MCF 10A (cell line): ENCODE results near the gene OSBPL3. TPM values are rescaled to one million over a fixed set of nuclear protein-coding genes. Genes with fewer than 3 reads are reported as not detected.
"Not testable (repeated sequence)": the region's sequence is repeated elsewhere in the genome, so short reads cannot be mapped to it uniquely, and the experiment has no call there.

Source experiments
- BruUV-seq: library from RNA; stranded (reverse); fragments of 400-500 nt; replicated peaks from 2 replicates; lab custom pipeline; 2021; lab: Mats Ljungman, UMichigan
- CTCF ChIA-PET: fragments of 300-600 bp; sonication (Branson Sonifier 250); formaldehyde crosslinking; extraction: SDS; loops from one replicate; lab custom pipeline; 2021; ENCODE audit warnings: antibody characterized with exemption, inconsistent platforms; lab: Yijun Ruan, JAX
- POLR2A ChIA-PET: fragments of 300-600, 350-650 bp; sonication (Branson Sonifier 250); formaldehyde crosslinking; extraction: SDS; loops from one replicate; lab custom pipeline; 2020; ENCODE audit warnings: antibody characterized with exemption, inconsistent platforms; lab: Yijun Ruan, JAX
- DNase-seq: peaks from one replicate; pipeline ENCODE4 v3.0.0-alpha.2; 2018; ENCODE audit not compliant: unreplicated experiment
- H3K27ac Mint-ChIP-seq: one replicate; pipeline ENCODE4 v1.8.0; 2022; ENCODE audit warnings: mild to moderate bottlenecking, low read depth, mixed read lengths; ENCODE audit not compliant: unreplicated experiment
- H3K27me3 Mint-ChIP-seq: one replicate; pipeline ENCODE4 v1.8.0; 2022; ENCODE audit warnings: mixed read lengths; ENCODE audit not compliant: insufficient read depth, unreplicated experiment
- H3K36me3 Mint-ChIP-seq: one replicate; pipeline ENCODE4 v1.8.0; 2022; ENCODE audit warnings: mild to moderate bottlenecking, moderate library complexity, mixed read lengths; ENCODE audit not compliant: insufficient read depth, unreplicated experiment
- H3K4me1 Mint-ChIP-seq: one replicate; pipeline ENCODE4 v1.8.0; 2022; ENCODE audit warnings: mixed read lengths; ENCODE audit not compliant: insufficient read depth, unreplicated experiment
- H3K4me3 Mint-ChIP-seq: one replicate; pipeline ENCODE4 v1.8.0; 2022; ENCODE audit warnings: mild to moderate bottlenecking, moderate library complexity, mixed read lengths; ENCODE audit not compliant: unreplicated experiment
- H3K9me3 Mint-ChIP-seq: one replicate; pipeline ENCODE4 v1.8.0; 2022; ENCODE audit warnings: mixed read lengths; ENCODE audit not compliant: unreplicated experiment
- CTCF ChIP-seq: fragments of 200-600 bp; IDR thresholded peaks from one replicate; pipeline ENCODE4 v1.8.0; 2022; ENCODE audit warnings: antibody characterized with exemption, mild to moderate bottlenecking; ENCODE audit not compliant: unreplicated experiment
- intact Hi-C: fragments of 100-400 bp; cut with micrococcal nuclease; formaldehyde crosslinking; loops from 2 replicates; pipeline ENCODE4 v1.14.1; 2022
- total RNA-seq: library from RNA; stranded (reverse); gene quantifications from 2 replicates; pipeline ENCODE4 v1.2.3, GENCODE V29; 2022

The OSBPL3 gene
- total RNA-seq, 1 experiment from 2014 or later, result 33.8 TPM

GRCh38 chr7:24905996-24906770, 73.8 kb downstream of the OSBPL3 start:
- Mint-ChIP-seq H3K4me3 (no peak overlapping the region), H3K9me3 (no peaks in the 10 kb centered on the region), H3K4me1 (peaks cover 37% of the 10 kb centered on the region), H3K36me3 (peaks cover 4% of the 10 kb centered on the region), H3K27ac (no peak overlapping the region), H3K27me3 (no peaks in the 10 kb centered on the region)
- DNase-seq, result peak; percentile 49
- no peak for TF ChIP-seq CTCF
- ChIA-PET POLR2A (interaction anchor here (0.9 to 2.2 kb wide), 8 partner anchors 8 to 219 kb away, joined by 3 to 11 read pairs (median 5); partner anchors contain the start of gene CYCS), CTCF (interaction anchor here (1.8 kb wide), 1 partner anchor 73 kb away, joined by 8 read pairs; the partner anchor contains the start of gene OSBPL3)
- intact Hi-C loops, result loop anchor here (1.0 kb wide), 1 partner anchor 85 kb away; no protein-coding TSS in a partner anchor
- BruUV-seq, result no TSS peak

GRCh38 chr7:24903992-24904391, 76.0 kb downstream of the OSBPL3 start:
- intact Hi-C loops, H3K9me3 Mint-ChIP-seq, DNase-seq, BruUV-seq, H3K27me3 Mint-ChIP-seq, H3K4me3 Mint-ChIP-seq, H3K36me3 Mint-ChIP-seq: not testable (repeated sequence)
- peaks cover 31% of the 10 kb centered on the region for H3K4me1 Mint-ChIP-seq
- ChIA-PET CTCF (interaction anchor here (0.7 to 1.1 kb wide), 4 partner anchors 10 to 1546 kb away, joined by 3 to 4 read pairs (median 4); no protein-coding TSS in a partner anchor), POLR2A (interaction anchor here (1.0 to 2.2 kb wide), 5 partner anchors 15 to 83 kb away, joined by 3 to 11 read pairs (median 6); no protein-coding TSS in a partner anchor)
- peak overlapping the region; percentile 84 for H3K27ac Mint-ChIP-seq

GRCh38 chr7:24903559-24903958, 76.4 kb downstream of the OSBPL3 start:
- no TSS peak for BruUV-seq
- H3K36me3 Mint-ChIP-seq, result peaks cover 4% of the 10 kb centered on the region
- intact Hi-C loops, result no loop called here

GRCh38 chr7:24902931-24903330, 77.0 kb downstream of the OSBPL3 start:
- peak overlapping the region; percentile 26 for H3K27ac Mint-ChIP-seq
- ChIA-PET CTCF (interaction anchor here (1.1 kb wide), 1 partner anchor 76 kb away, joined by 3 read pairs; no protein-coding TSS in a partner anchor), POLR2A (no interaction called here)
- BruUV-seq, result no TSS peak
- intact Hi-C loops, result no loop called here
- no peak for DNase-seq
- no peak overlapping the region for H3K4me3 Mint-ChIP-seq
- H3K27me3 Mint-ChIP-seq, result no peaks in the 10 kb centered on the region
- TF ChIP-seq CTCF, result no peak
- no peaks in the 10 kb centered on the region for H3K9me3 Mint-ChIP-seq
- peaks cover 37% of the 10 kb centered on the region for H3K4me1 Mint-ChIP-seq
- peaks cover 4% of the 10 kb centered on the region for H3K36me3 Mint-ChIP-seq

More at GRCh38 chr7:24903559-24903958, 76.4 kb downstream of the OSBPL3 start:
- Mint-ChIP-seq H3K9me3 (no peaks in the 10 kb centered on the region), H3K4me3 (no peak overlapping the region), H3K27me3 (no peaks in the 10 kb centered on the region), H3K4me1 (peaks cover 36% of the 10 kb centered on the region), H3K27ac (peak overlapping the region; percentile 84)
- DNase-seq, result no peak
- ChIA-PET POLR2A (no interaction called here), CTCF (interaction anchor here (0.7 to 1.1 kb wide), 2 partner anchors 9 to 76 kb away, joined by 3 to 4 read pairs; no protein-coding TSS in a partner anchor)
- TF ChIP-seq CTCF, result no peak
